Astrocyte (in vitro differentiated cells and primary cell): ENCODE data around the gene FAM167B. TPM values are rescaled to one million over a fixed set of nuclear protein-coding genes. Genes with fewer than 3 reads are reported as not detected.
A peak's percentile ranks its signal among the peaks of the same experiment; 100 is the strongest.

Source experiments
- DNase-seq: peaks from one replicate; pipeline ENCODE4 v3.0.0-alpha.2; 2010; ENCODE audit warnings: low read depth
- FAIRE-seq: peaks from 2 replicates; lab custom pipeline; 2011; peaks lifted over from hg19 to GRCh38; lab: Jason Lieb, UNC
- H2AFZ ChIP-seq: 2 replicates; pipeline ENCODE4 v1.6.0; 2012; ENCODE audit warnings: low read depth, low read length, inconsistent platforms
- H3K27ac ChIP-seq: 2 replicates; pipeline ENCODE4 v1.5.1; 2011; ENCODE audit warnings: low read depth, low read length, inconsistent platforms
- H3K27me3 ChIP-seq: 2 replicates; pipeline ENCODE4 v1.6.0; 2011; ENCODE audit warnings: low read length, inconsistent platforms; ENCODE audit not compliant: insufficient read depth
- H3K36me3 ChIP-seq: 2 replicates; pipeline ENCODE4 v1.5.1; 2011; ENCODE audit warnings: low read length, inconsistent platforms; ENCODE audit not compliant: insufficient read depth
- H3K4me1 ChIP-seq: 2 replicates; pipeline ENCODE4 v1.5.1; 2011; ENCODE audit warnings: low read length, inconsistent platforms; ENCODE audit not compliant: insufficient read depth
- H3K4me2 ChIP-seq: 2 replicates; pipeline ENCODE4 v1.6.0; 2012; ENCODE audit warnings: low read length, inconsistent platforms
- H3K4me3 ChIP-seq: 2 replicates; pipeline ENCODE4 v1.5.1; 2011; ENCODE audit warnings: low read depth, mild to moderate bottlenecking, low read length, inconsistent platforms; ENCODE audit not compliant: insufficient read depth
- H3K79me2 ChIP-seq: 2 replicates; pipeline ENCODE4 v1.6.0; 2012; ENCODE audit warnings: mild to moderate bottlenecking, low read length, inconsistent platforms; ENCODE audit not compliant: insufficient read depth
- H3K9ac ChIP-seq: 2 replicates; pipeline ENCODE4 v1.6.0; 2012; ENCODE audit warnings: mild to moderate bottlenecking, low read length, inconsistent platforms
- H3K9me3 ChIP-seq: 2 replicates; pipeline ENCODE4 v1.5.1; 2012; ENCODE audit warnings: low read depth, mild to moderate bottlenecking, low read length, inconsistent platforms; ENCODE audit not compliant: insufficient read depth
- H4K20me1 ChIP-seq: 2 replicates; pipeline ENCODE4 v1.6.0; 2012; ENCODE audit warnings: low read length, inconsistent platforms; ENCODE audit not compliant: insufficient read depth
- H3K27ac Mint-ChIP-seq: one replicate; pipeline ENCODE4 v1.8.0; 2021; ENCODE audit warnings: mild to moderate bottlenecking, mixed read lengths; ENCODE audit not compliant: unreplicated experiment
- H3K27me3 Mint-ChIP-seq: one replicate; pipeline ENCODE4 v1.8.0; 2021; ENCODE audit warnings: low read depth, mixed read lengths; ENCODE audit not compliant: unreplicated experiment
- H3K36me3 Mint-ChIP-seq: one replicate; pipeline ENCODE4 v1.8.0; 2021; ENCODE audit warnings: low read depth, mixed read lengths; ENCODE audit not compliant: unreplicated experiment
- H3K4me1 Mint-ChIP-seq: one replicate; pipeline ENCODE4 v1.8.0; 2021; ENCODE audit warnings: low read depth, mixed read lengths; ENCODE audit not compliant: unreplicated experiment
- H3K4me3 Mint-ChIP-seq: one replicate; pipeline ENCODE4 v1.8.0; 2021; ENCODE audit warnings: mild to moderate bottlenecking, moderate library complexity, mixed read lengths; ENCODE audit not compliant: unreplicated experiment
- H3K9me3 Mint-ChIP-seq: one replicate; pipeline ENCODE4 v1.8.0; 2021; ENCODE audit warnings: mild to moderate bottlenecking, mixed read lengths; ENCODE audit not compliant: unreplicated experiment
- CTCF ChIP-seq: IDR thresholded peaks from 2 replicates; pipeline ENCODE4 v1.5.1; 2011; ENCODE audit warnings: low read depth, mild to moderate bottlenecking, inconsistent platforms, low read length, moderate library complexity; ENCODE audit not compliant: insufficient read depth
- EZH2 ChIP-seq: IDR thresholded peaks from 2 replicates; pipeline ENCODE4 v1.6.1; 2012; ENCODE audit warnings: mild to moderate bottlenecking, low read length, inconsistent platforms; ENCODE audit not compliant: insufficient read depth
- total RNA-seq: library from RNA; stranded (reverse); gene quantifications from 2 replicates; pipeline ENCODE4 v1.2.1, GENCODE V29; 2021

Gene FAM167B
- total RNA-seq, 1 donor from 2014 or later: 0.64 TPM

DNA sequence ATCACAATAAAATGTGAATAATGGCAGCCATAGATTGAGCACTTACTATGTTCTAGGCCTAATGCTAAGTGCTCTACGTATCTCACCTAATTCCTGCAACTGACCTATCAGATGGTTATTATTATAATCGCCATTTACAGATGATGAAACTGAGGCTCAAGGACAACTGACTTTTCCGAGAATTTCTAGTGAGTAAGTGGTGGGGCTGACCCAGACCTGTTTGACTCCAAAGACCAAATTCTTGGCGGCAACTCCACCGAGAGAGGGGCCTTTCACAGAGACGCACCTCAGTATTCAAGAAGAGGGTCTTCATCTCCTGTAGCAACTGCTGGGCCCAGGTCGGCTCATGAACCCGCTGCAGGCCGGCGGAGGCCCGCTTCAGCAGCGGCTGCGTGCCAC lies 25.4 kb upstream of the FAM167B start:
- Histone ChIP-seq H3K36me3 (peaks cover 24% of the 10 kb centered on the region), H2AFZ (peak overlapping the region; percentile 79), H3K9me3 (no peaks in the 10 kb centered on the region), H3K79me2 (peaks cover 56% of the 10 kb centered on the region), H3K27me3 (no peaks in the 10 kb centered on the region), H3K4me3 (peak overlapping the region; percentile 98), H3K27ac (peak overlapping the region; percentile 97), H3K4me1 (peaks cover 19% of the 10 kb centered on the region), H3K9ac (peak overlapping the region; percentile 100), H4K20me1 (peaks cover 8% of the 10 kb centered on the region), H3K4me2 (peak overlapping the region; percentile 97)
- FAIRE-seq: no peak
- H3K27me3 Mint-ChIP-seq: no peaks in the 10 kb centered on the region
- peak overlapping the region; percentile 88 for H3K27ac Mint-ChIP-seq
- DNase-seq: no peak
- TF ChIP-seq CTCF (no peak), EZH2 (no peak)
- H3K36me3 Mint-ChIP-seq: peaks cover 21% of the 10 kb centered on the region
- no peaks in the 10 kb centered on the region for H3K9me3 Mint-ChIP-seq
- peak overlapping the region; percentile 98 for H3K4me3 Mint-ChIP-seq
- peaks cover 12% of the 10 kb centered on the region for H3K4me1 Mint-ChIP-seq

GRCh38 chr1:32221980-32222755 lies 24.9 kb upstream of the FAM167B start, which contains the start of the genes EIF3I and TMEM234:
EIF3I (plus strand) TSS chr1:32222407; CDS start chr1:32222442, 35 bp downstream.
TMEM234 (minus strand) TSS chr1:32222353; CDS start chr1:32222322, 31 bp downstream.
- peak within 1 kb of the TSS; percentile 98 for H3K27ac Mint-ChIP-seq
- H3K4me2 ChIP-seq: peak within 1 kb of the TSS; percentile 97
- H3K4me3 Mint-ChIP-seq: peak within 1 kb of the TSS; percentile 98
- H3K9me3 Mint-ChIP-seq: no peaks in the 10 kb centered on the region
- H3K27me3 ChIP-seq: no peaks in the 10 kb centered on the region
- peak within 1 kb of the TSS; percentile 97 for H3K27ac ChIP-seq
- H3K27me3 Mint-ChIP-seq: no peaks in the 10 kb centered on the region
- no peaks in the 10 kb centered on the region for H3K9me3 ChIP-seq
- peaks cover 56% of the 10 kb centered on the region for H3K79me2 ChIP-seq
- peaks cover 17% of the 10 kb centered on the region for H3K36me3 Mint-ChIP-seq
- peak; percentile 85 for DNase-seq
- peak within 1 kb of the TSS; percentile 100 for H3K9ac ChIP-seq
- peak within 1 kb of the TSS; percentile 98 for H3K4me3 ChIP-seq
- peaks cover 19% of the 10 kb centered on the region for H3K4me1 ChIP-seq
- peaks cover 19% of the 10 kb centered on the region for H3K36me3 ChIP-seq
- FAIRE-seq: no peak
- H3K4me1 Mint-ChIP-seq: peaks cover 12% of the 10 kb centered on the region
- H2AFZ ChIP-seq: peak within 1 kb of the TSS; percentile 79
- TF ChIP-seq EZH2: no peak
- no peak for TF ChIP-seq CTCF
- H4K20me1 ChIP-seq: peaks cover 8% of the 10 kb centered on the region
